ENCODE results near the gene MATK. TPM values are rescaled to one million over a fixed set of nuclear protein-coding genes. Genes with fewer than 3 reads are reported as not detected.

MATK gene
- total RNA-seq, 1 experiment from 2014 or later, result not detected

DNA sequence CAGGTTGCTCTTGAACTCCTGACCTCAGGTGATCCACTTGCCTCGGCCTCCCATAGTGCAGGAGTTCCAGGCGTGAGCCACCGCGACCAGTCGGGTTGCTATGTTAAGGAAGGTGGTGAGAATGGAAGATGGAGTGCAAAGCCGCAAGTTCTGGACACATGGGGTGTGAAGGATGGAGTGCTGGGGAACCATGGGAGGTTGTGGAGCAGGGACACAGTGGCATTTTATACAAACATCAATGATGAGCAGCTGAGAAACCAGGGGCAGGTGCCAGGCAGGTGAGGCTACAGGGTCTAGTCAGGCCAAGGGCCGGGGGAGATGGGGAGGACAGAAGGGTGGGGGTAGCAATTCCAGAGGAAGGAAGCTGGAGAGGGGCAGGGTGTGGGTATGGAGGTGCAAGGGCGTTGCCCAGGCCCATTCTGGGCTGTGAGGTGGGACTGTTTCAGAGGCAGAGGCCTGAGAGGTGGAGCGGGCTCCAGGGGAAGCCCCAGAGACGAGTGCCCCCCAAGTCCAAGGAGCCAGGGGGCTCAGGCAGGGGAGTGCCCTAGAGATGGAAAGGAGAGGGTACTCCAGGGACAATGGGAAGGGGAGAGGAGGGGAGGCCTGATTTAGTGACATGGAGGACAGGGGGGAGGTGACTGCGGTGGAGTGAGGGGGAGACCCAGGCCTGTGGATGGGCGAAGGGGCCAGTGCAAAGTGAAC, 12.2 kb downstream of the MATK start:
- DNase-seq, result no peak
- intact Hi-C loops (cut with micrococcal nuclease; ENCODE audit: unreplicated experiment), result no loop called here
- H3K27me3 Mint-ChIP-seq (ENCODE audit: unreplicated experiment), result peaks cover 33% of the 10 kb centered on the region
- no peak overlapping the region for H3K4me3 Mint-ChIP-seq (ENCODE audit: low read depth, unreplicated experiment)
- no peaks in the 10 kb centered on the region for H3K9me3 Mint-ChIP-seq (ENCODE audit: low read depth, unreplicated experiment)
- no TSS peak for BruUV-seq (replicated peaks)
- TF ChIP-seq, protein P1, sequence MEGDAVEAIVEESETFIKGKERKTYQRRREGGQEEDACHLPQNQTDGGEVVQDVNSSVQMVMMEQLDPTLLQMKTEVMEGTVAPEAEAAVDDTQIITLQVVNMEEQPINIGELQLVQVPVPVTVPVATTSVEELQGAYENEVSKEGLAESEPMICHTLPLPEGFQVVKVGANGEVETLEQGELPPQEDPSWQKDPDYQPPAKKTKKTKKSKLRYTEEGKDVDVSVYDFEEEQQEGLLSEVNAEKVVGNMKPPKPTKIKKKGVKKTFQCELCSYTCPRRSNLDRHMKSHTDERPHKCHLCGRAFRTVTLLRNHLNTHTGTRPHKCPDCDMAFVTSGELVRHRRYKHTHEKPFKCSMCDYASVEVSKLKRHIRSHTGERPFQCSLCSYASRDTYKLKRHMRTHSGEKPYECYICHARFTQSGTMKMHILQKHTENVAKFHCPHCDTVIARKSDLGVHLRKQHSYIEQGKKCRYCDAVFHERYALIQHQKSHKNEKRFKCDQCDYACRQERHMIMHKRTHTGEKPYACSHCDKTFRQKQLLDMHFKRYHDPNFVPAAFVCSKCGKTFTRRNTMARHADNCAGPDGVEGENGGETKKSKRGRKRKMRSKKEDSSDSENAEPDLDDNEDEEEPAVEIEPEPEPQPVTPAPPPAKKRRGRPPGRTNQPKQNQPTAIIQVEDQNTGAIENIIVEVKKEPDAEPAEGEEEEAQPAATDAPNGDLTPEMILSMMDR (IDR thresholded peaks at IDR 0.05; ENCODE audit: unreplicated experiment), result no peak
- H3K36me3 Mint-ChIP-seq (ENCODE audit: insufficient read depth, unreplicated experiment), result no peaks in the 10 kb centered on the region
- CTCF ChIA-PET, result no interaction called here
- no peaks in the 10 kb centered on the region for H3K4me1 Mint-ChIP-seq (ENCODE audit: low read depth, unreplicated experiment)
- H3K27ac Mint-ChIP-seq (ENCODE audit: unreplicated experiment), result no peak overlapping the region

DNA sequence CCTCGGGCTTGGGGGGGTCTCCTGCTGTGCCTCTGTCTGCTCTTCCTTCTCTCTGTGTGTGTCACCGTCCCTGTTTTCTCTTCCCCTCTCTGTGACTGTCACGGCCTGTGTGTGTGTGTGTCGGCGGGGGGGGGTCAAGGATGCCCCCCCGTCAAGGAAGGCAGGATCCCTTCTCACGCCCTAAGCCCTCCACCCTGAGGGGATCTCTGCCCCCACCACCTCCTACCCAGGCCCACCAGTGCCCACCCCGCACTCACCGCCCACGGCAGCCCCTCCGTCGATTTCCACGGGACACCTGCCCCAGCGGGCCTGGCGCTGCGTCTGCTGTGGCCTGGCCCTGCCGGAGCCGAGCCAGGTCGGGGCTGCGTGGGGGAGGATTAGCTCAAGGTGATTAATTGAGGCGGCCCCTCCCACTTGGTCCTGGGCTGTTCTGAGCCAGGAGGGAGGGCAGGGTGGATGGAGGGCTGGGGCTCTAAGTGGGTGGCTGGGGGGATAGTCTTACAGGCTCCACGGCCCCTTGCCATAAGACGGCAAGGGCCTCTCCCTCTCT, 14.2 kb downstream of the MATK start, which contains the start of gene RAX2:
TSS of gene RAX2 (minus strand) at position 323 of the 550 bp plus-strand sequence. CDS start 486 bp downstream, outside the sequence.
- peaks cover 32% of the 10 kb centered on the region for H3K27me3 Mint-ChIP-seq (ENCODE audit: unreplicated experiment)
- no peak within 1 kb of the TSS for H3K4me3 Mint-ChIP-seq (ENCODE audit: low read depth, unreplicated experiment)
- H3K27ac Mint-ChIP-seq (ENCODE audit: unreplicated experiment), result no peak within 1 kb of the TSS
- H3K4me1 Mint-ChIP-seq (ENCODE audit: low read depth, unreplicated experiment), result no peaks in the 10 kb centered on the region
- TF ChIP-seq, protein P1 (IDR thresholded peaks at IDR 0.05; ENCODE audit: unreplicated experiment), result no peak
- no peaks in the 10 kb centered on the region for H3K36me3 Mint-ChIP-seq (ENCODE audit: insufficient read depth, unreplicated experiment)
- intact Hi-C loops (cut with micrococcal nuclease; ENCODE audit: unreplicated experiment), result no loop called here
- no peak for DNase-seq
- H3K9me3 Mint-ChIP-seq (ENCODE audit: low read depth, unreplicated experiment), result no peaks in the 10 kb centered on the region
- CTCF ChIA-PET, result no interaction called here
- no TSS peak for BruUV-seq (replicated peaks)

DNA sequence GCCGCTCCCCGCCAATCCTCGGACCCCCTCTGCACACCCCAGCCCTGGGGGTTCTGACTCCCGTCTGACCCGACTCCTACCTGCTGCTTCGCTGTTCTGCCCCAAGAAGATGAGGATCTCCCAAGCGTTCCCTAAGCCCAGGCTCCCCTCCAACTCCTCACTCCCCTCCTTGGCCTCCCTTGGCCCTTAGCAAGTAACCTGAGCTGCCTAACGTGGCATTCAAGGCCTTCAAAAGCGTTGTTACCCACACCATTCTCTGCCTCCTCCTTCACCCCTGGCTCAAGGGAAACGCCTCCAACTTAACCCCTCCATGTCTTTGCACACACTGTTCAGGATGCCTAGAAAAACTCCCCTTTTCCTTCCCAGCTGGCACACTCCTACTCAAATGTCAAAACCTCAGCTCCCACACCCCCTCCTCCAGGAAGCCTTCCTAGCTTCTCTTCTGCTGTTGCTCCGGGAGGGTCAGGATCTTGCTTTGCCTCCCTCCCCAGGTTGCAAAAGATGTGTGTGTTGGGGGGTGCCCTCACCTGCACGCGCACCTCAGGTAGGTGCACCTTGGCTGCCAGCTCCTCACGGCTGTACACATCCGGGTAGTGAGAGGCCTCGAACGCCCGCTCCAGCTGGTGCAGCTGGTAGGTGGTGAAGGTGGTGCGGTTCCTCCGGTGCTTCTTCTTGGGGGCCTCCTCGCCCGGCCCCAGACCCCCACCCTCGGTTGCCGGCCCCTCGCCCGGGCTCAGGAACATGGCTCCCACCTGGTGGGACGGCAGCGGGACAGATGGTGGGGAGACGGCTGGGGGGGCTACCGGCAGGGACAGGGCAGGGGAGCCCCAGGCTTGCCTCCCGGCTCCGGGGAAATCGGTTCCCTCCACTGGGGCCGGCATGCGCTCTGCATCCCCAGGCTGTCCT, 14.9 kb downstream of the MATK start:
- Mint-ChIP-seq H3K27me3 (ENCODE audit: unreplicated experiment) (peaks cover 25% of the 10 kb centered on the region), H3K4me1 (ENCODE audit: low read depth, unreplicated experiment) (no peaks in the 10 kb centered on the region), H3K36me3 (ENCODE audit: insufficient read depth, unreplicated experiment) (peaks cover 5% of the 10 kb centered on the region), H3K27ac (ENCODE audit: unreplicated experiment) (no peak overlapping the region), H3K4me3 (ENCODE audit: low read depth, unreplicated experiment) (no peak overlapping the region), H3K9me3 (ENCODE audit: low read depth, unreplicated experiment) (no peaks in the 10 kb centered on the region)
- no TSS peak for BruUV-seq (replicated peaks)
- DNase-seq, result no peak
- CTCF ChIA-PET, result no interaction called here
- intact Hi-C loops (cut with micrococcal nuclease; ENCODE audit: unreplicated experiment), result no loop called here
- TF ChIP-seq, protein P1 (IDR thresholded peaks at IDR 0.05; ENCODE audit: unreplicated experiment), result no peak

DNA sequence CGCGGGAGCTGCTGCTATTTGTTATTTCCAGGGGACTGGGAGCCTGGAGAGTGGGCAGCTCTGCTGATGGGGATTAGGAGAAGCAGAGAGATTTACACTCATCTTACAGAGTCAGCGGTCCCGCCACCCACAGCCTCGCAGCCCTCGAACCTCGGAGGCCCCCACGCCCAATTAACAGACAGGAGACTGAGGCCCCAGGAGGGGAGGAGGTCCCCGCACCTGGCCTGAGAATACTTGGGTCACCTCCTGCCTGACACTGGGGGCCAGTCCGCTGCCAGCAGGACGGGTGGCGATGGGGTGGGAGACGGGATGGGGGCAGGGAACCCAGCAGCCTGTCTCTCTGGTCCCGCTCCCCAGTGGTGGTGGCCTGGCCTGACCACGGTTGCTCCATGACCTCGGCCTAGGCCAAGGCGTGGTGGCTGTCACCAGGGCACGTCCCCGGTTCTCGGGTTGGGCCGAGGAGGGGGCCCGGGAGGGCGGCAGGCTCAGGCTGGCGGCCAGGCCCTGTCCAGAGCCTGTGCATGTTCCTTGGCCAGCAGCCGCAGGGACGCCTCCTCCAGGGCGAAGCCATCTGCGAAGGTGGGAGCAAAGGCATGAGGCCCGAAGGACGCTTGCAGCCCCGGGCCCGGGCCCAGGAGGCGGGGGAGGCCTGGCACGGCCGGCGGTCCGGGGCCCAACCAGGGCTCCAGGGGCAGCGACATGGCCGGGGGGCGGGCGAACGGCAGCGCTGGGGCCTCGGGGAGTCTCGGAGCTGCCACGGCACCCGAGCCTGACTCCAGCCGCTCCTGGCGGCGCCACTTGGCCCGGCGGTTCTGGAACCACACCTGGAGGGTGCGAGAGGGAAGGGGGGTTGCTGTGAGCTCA, 15.8 kb downstream of the MATK start:
- CTCF ChIA-PET, result no interaction called here
- Mint-ChIP-seq H3K36me3 (ENCODE audit: insufficient read depth, unreplicated experiment) (peaks cover 5% of the 10 kb centered on the region), H3K27ac (ENCODE audit: unreplicated experiment) (no peak overlapping the region), H3K27me3 (ENCODE audit: unreplicated experiment) (peaks cover 21% of the 10 kb centered on the region), H3K4me1 (ENCODE audit: low read depth, unreplicated experiment) (no peaks in the 10 kb centered on the region), H3K9me3 (ENCODE audit: low read depth, unreplicated experiment) (no peaks in the 10 kb centered on the region), H3K4me3 (ENCODE audit: low read depth, unreplicated experiment) (no peak overlapping the region)
- TF ChIP-seq, protein P1 (IDR thresholded peaks at IDR 0.05; ENCODE audit: unreplicated experiment), result no peak
- BruUV-seq (replicated peaks), result no TSS peak
- DNase-seq, result no peak
- intact Hi-C loops (cut with micrococcal nuclease; ENCODE audit: unreplicated experiment), result no loop called here
